Pancreas (tissue), 10 donors: Measurements from ENCODE around the gene CPEB4. TPM values are rescaled to one million over a fixed set of nuclear protein-coding genes. Genes with fewer than 3 reads are reported as not detected.

Experiments
- ATAC-seq, 4 donors: fragments of 200-7000 bp; cut with Tn5 transposase; one replicate each; pipeline versions ENCODE4 v1.8.0 to v1.9.1; 2020; ENCODE audit warnings: mild to moderate bottlenecking in 4 of 4, moderate library complexity in 4 of 4
- DNase-seq, 6 donors: peaks; one replicate each; pipeline ENCODE4 v3.0.0-alpha.2; 2020
- FAIRE-seq: peaks from 2 replicates; lab custom pipeline; 2012; peaks lifted over from hg19 to GRCh38; lab: Jason Lieb, UNC
- H3K27ac ChIP-seq, 4 donors: fragments of 200-600 bp; sonication (generic); 1 replicate in 3 of 4; 2 replicates in 1 of 4; pipeline versions ENCODE4 v1.5.0 to v1.8.0; 2020
- H3K27me3 ChIP-seq, 4 donors: fragments of 200-600 bp; one replicate each; pipeline ENCODE4 v1.8.0; 2021
- H3K36me3 ChIP-seq, 3 donors: fragments of 200-600 bp; sonication (generic) in 1 of 3; one replicate each; pipeline versions ENCODE4 v1.5.0 to v1.8.0; 2020 to 2021
- H3K4me1 ChIP-seq, 3 donors: fragments of 200-600 bp; one replicate each; pipeline ENCODE4 v1.8.0; 2021
- H3K4me3 ChIP-seq, 4 donors: fragments of 200-600 bp; sonication (generic) in 2 of 4; one replicate each; pipeline versions ENCODE4 v1.5.0 to v1.8.0; 2020 to 2021
- H3K9me3 ChIP-seq, 4 donors: fragments of 200-600 bp; one replicate each; pipeline ENCODE4 v1.8.0; 2021
- WGBS, 2 donors: extraction: QIAGEN DNeasy Blood & Tissue Kit; methylation state at CpG; one replicate each; pipeline ENCODE4 v1.1.7; 2013; 5-methylcytosine and 5-hydroxymethylcytosine counted together
- intact Hi-C, 3 donors: fragments of 100-400 bp; cut with DNase I; formaldehyde crosslinking; loops; one replicate each; pipeline versions ENCODE4 v1.11.1 to v1.14.2; 2022
- polyA plus RNA-seq, 2 donors: library from polyadenylated mRNA; stranded (reverse); fragments of 200-250 nt; gene quantifications; one replicate each; pipeline ENCODE4 v1.2.3, GENCODE V29; 2013
- total RNA-seq, 6 donors: library from RNA; stranded (reverse); fragmentation: NEBNext Ultra II Directional in 4 of 6; extraction: Animal tissue kit (Norgen Biotek cat#: 25700) in 4 of 6; gene quantifications; one replicate each; pipeline versions ENCODE4 v1.2.1 to v1.2.4, GENCODE V29; 2021 to 2023
- TF ChIP-seq, protein P1 (sequence below), 4 donors: fragments of 200-600 bp; sonication (generic) in 3 of 4; IDR thresholded peaks; one replicate each; pipeline versions ENCODE4 v1.5.0 to v1.8.0; 2021; ENCODE audit warnings: antibody characterized with exemption in 4 of 4
- donor health status: healthy with polysubstance abuse.
- donor health status: DM: no; HTN: no; CAD: no; lungs with moderate emphysema.
- donor health status: DM: no; HTN: no; CAD: no.
- donor health status: control.
- donor health status: control.
- donor health status: Bipolar disorder and iron deficiency.
- donor health status: DM: yes; HTN: yes; CAD: no.
- donor health status: DM: no; HTN: no; CAD: no.
- donor health status: DM: no; HTN: no; CAD: no.
- donor health status: DM: yes; HTN: yes; CAD: no.

Gene CPEB4
- total and polyA plus RNA-seq, 8 donors, result 11.6 to 51.2 (median 26.2) TPM

DNA sequence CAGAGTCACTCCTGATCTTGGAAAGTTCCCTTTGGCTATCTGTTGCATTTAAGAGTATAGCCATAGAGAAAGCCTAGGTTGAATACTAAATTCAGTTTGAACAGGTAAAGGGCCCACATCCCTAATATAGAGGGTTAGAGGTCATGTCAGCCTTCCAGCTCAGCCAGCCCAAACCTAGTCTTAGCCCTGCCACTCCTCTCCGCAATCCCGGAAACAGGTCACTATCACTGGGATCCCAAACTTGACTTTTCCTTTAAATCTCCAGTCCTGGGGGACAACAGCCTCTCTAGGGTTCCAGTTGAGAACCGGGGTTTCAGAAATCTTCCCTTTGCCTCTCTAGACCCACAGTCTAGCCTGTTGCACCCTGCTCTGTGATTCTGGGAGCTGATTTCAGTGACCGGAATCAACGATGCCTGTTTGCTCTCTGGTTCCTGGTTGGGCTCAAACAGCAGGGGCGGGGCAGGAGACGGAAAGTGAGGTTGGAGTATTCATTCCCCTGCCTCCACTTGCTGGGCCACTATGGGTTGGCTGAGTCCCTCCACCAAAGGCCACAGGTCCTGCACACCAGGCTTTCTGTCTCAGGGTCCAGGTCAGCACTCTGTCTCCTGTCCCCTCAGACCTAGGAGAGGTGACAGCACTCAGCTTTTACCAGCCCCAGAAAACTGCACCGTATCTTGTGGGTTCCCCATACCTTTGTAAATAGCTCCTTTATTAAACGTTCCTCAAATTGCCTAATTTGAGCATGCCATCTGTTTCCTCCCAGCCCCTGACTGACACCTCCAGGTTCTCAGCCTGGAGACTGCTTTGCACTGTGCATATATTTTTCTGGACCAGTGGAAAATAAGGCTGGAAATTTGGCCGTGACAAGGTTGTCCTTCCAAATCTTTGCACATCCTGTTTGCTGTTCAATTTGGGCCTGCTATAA, 23.8 kb upstream of the CPEB4 start:
- intact Hi-C loops, result no loop called here
- DNase-seq, result no peak
- no peak overlapping the region for H3K27ac ChIP-seq
- peaks cover 9 to 43% (median 19%) of the 10 kb centered on the region in 3 donors for H3K4me1 ChIP-seq
- no peaks in the 10 kb centered on the region for H3K36me3 ChIP-seq
- H3K9me3 ChIP-seq, result no peaks in the 10 kb centered on the region
- no peak for FAIRE-seq
- 70 to 75% methylated on average over 10 of the region's 10 CpGs for WGBS, 2 donors
- no peaks in the 10 kb centered on the region for H3K27me3 ChIP-seq
- no peak for ATAC-seq
- TF ChIP-seq, protein P1, sequence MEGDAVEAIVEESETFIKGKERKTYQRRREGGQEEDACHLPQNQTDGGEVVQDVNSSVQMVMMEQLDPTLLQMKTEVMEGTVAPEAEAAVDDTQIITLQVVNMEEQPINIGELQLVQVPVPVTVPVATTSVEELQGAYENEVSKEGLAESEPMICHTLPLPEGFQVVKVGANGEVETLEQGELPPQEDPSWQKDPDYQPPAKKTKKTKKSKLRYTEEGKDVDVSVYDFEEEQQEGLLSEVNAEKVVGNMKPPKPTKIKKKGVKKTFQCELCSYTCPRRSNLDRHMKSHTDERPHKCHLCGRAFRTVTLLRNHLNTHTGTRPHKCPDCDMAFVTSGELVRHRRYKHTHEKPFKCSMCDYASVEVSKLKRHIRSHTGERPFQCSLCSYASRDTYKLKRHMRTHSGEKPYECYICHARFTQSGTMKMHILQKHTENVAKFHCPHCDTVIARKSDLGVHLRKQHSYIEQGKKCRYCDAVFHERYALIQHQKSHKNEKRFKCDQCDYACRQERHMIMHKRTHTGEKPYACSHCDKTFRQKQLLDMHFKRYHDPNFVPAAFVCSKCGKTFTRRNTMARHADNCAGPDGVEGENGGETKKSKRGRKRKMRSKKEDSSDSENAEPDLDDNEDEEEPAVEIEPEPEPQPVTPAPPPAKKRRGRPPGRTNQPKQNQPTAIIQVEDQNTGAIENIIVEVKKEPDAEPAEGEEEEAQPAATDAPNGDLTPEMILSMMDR (IDR thresholded peaks at IDR 0.05), result no peak
- no peak overlapping the region for H3K4me3 ChIP-seq

DNA sequence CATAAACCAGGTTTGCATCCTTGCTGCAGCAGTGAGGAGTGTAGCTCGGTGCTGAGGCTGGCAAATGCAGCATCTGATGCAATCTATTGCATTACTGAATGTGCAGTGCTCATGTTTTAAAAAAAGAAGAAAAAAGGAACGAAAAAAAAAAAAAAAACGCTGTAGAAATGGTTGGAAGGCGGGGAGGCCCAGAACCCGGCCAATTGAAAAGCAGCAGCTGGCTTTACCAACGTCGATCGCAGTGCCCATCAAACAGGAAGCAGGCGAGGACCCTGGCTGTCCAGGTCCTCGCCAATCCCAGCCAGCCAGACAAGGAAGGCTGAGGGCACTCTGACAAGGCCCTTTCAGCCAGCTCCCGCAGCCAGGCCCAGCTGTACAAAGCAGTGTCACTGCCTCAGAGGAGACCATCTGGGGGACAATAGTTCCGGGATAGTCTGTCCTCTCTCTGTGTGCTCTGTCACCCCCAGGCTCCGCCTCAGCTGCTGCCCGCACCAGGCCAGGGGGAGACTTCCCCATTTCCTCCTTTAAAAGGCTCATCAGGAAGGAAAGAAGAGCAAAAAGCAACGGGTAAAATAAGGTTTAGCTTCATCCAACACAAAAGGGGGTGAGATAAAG, 21.8 kb upstream of the CPEB4 start:
- no peaks in the 10 kb centered on the region for H3K27me3 ChIP-seq
- intact Hi-C loops, result no loop called here
- ATAC-seq, result peak in 2 of 4 donors; percentile 53 to 55
- peak overlapping the region in 1 of 4 donors; percentile 12 for H3K27ac ChIP-seq
- no peaks in the 10 kb centered on the region for H3K9me3 ChIP-seq
- no peak overlapping the region for H3K4me3 ChIP-seq
- peaks cover under 1 to 35% (median 8%) of the 10 kb centered on the region in 3 donors for H3K4me1 ChIP-seq
- no peak for FAIRE-seq
- TF ChIP-seq, protein P1 (IDR thresholded peaks at IDR 0.05), result no peak
- 86 to 92% methylated on average over 15 of the region's 15 CpGs for WGBS, 2 donors
- peak in 1 of 6 donors; percentile 33 for DNase-seq
- H3K36me3 ChIP-seq, result no peaks in the 10 kb centered on the region

DNA sequence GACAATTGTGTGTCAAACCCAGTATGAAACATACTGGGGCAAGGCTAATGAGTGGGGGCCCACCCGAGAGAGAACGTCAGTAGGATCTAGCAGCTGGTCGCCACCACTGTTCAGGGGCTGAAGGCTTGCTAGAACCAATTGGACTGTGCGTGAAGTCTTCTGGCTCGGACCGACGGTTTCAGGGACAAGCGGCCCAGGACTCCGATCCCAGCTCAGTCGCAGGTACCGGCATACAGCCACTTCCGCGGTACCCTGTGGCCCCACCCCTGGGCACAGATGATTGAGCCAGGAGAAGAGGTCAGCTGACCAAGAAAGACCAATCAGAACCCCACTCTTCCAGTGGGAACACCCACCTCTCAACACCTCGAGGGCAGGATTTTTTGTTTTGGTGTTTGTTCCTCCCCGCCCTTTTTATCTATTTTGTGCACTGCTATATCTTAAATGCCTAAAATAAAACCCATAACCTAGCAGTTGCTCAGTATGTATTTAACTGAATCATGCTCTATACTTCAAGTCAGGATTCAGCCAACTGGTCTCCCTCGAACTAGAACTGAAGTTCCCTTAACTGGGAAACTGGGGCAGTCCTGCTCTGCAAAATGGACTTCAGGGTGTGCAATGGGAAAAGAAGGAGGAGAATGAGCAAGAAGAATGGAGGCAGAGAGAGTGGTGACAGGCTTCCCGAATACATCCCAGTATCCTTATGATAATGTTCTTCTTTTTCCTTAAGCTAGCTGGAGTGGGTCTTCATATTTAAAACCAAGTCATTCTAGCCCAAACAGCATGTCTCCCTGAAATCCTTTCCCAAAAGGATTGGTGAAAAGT, 21.1 kb upstream of the CPEB4 start:
- TF ChIP-seq, protein P1 (IDR thresholded peaks at IDR 0.05), result no peak
- H3K27me3 ChIP-seq, result no peaks in the 10 kb centered on the region
- intact Hi-C loops, result no loop called here
- peak in 1 of 6 donors; percentile 62 for DNase-seq
- no peak overlapping the region for H3K4me3 ChIP-seq
- H3K27ac ChIP-seq, result no peak overlapping the region
- 96 to 97% methylated on average over 17 of the region's 17 CpGs for WGBS, 2 donors
- no peaks in the 10 kb centered on the region for H3K36me3 ChIP-seq
- peaks cover 0 to 29% (median 6%) of the 10 kb centered on the region in 3 donors for H3K4me1 ChIP-seq
- no peak for ATAC-seq
- FAIRE-seq, result no peak
- H3K9me3 ChIP-seq, result no peaks in the 10 kb centered on the region

DNA sequence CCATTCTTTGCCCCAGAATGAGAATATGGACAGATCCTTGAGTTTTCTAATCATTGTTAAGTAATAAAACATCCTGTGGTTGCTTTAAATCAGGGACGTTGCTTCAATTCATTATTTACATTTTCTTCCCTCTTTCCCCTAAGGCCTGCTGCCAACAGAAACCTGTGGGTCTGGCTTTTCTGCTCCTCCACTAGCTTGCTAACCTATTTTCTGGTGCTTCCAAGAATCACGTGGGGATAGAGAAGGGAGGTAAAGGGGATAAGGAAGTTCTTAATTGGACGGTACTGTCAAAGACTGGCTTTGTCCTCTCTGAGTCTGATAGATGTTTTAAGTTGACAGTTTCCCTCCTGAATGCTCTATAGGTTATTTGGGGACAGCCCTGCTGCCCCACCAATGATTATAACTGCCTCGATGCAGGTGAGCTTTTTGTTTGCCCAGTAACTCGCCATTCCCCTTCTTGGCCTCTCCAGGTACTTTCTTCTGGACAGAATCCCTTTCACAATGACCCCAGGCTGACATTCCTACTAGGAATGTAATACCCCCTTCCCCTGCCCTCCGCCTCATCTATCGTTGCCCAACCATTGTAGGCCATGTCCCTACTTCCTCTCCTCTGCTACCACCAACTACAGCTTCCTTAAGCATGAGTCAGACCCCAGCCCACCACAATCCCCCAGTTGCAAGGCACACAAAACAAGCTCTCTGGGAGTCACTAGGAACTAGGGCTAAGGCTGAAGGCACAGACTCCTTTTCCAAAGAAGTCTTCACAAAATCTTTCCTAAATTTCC, 19.9 kb upstream of the CPEB4 start:
- Histone ChIP-seq H3K27me3 (no peaks in the 10 kb centered on the region), H3K27ac (peak overlapping the region in 2 of 4 donors; percentile 14 to 43), H3K4me1 (peaks cover 0 to 25% (median 6%) of the 10 kb centered on the region in 3 donors), H3K4me3 (no peak overlapping the region), H3K9me3 (no peaks in the 10 kb centered on the region), H3K36me3 (no peaks in the 10 kb centered on the region)
- ATAC-seq (peak; percentile 53 to 71 (median 64)), DNase-seq (no peak), FAIRE-seq (no peak)
- WGBS, 2 donors, result 34 to 35% methylated on average over 7 of the region's 7 CpGs
- TF ChIP-seq, protein P1 (IDR thresholded peaks at IDR 0.05), result no peak
- intact Hi-C loops, result no loop called here
